Activated CD8-positive, alpha-beta T cell treated with anti-CD3 and anti-CD28 coated beads, Interleukin-2, amount 10 ng/mL, durations not matched to agents 7 days and 5 days (primary cell): Measurements from ENCODE around the gene VPS13C. TPM values are rescaled to one million over a fixed set of nuclear protein-coding genes. Genes with fewer than 3 reads are reported as not detected.
A peak's percentile ranks its signal among the peaks of the same experiment; 100 is the strongest.

Experiments used
- ATAC-seq: fragments of 150-1000 bp; cut with Tn5 transposase; one replicate; pipeline ENCODE4 v1.10.0; 2021; ENCODE audit warnings: moderate library complexity
- CTCF ChIA-PET: fragments of 350-600 bp; sonication (Branson Sonifier 250); formaldehyde crosslinking; loops from one replicate; lab custom pipeline; 2021; ENCODE audit warnings: antibody characterized with exemption; lab: Charles Lee
- POLR2A ChIA-PET: fragments of 350-600 bp; sonication (Branson Sonifier 250); formaldehyde crosslinking; loops from one replicate; lab custom pipeline; 2021; ENCODE audit warnings: antibody characterized with exemption; lab: Charles Lee
- DNase-seq: peaks from one replicate; pipeline ENCODE4 v3.0.0-alpha.2; 2020
- H3K27ac Mint-ChIP-seq: one replicate; pipeline ENCODE4 v1.8.0; 2021; ENCODE audit warnings: mild to moderate bottlenecking, mixed read lengths
- H3K27me3 Mint-ChIP-seq: one replicate; pipeline ENCODE4 v1.8.0; 2021; ENCODE audit warnings: low read depth, mixed read lengths
- H3K36me3 Mint-ChIP-seq: one replicate; pipeline ENCODE4 v1.8.0; 2021; ENCODE audit warnings: low read depth, mixed read lengths
- H3K4me1 Mint-ChIP-seq: one replicate; pipeline ENCODE4 v1.8.0; 2021; ENCODE audit warnings: low read depth, mixed read lengths
- H3K4me3 Mint-ChIP-seq: one replicate; pipeline ENCODE4 v1.8.0; 2021; ENCODE audit warnings: mild to moderate bottlenecking, mixed read lengths
- H3K9me3 Mint-ChIP-seq: one replicate; pipeline ENCODE4 v1.8.0; 2022; ENCODE audit warnings: mixed read lengths; ENCODE audit not compliant: insufficient read depth
- total RNA-seq, 2 experiments: library from RNA; stranded (reverse); gene quantifications; one replicate each; pipeline ENCODE4 v1.2.3, GENCODE V29; 2021

Gene VPS13C, protein sequence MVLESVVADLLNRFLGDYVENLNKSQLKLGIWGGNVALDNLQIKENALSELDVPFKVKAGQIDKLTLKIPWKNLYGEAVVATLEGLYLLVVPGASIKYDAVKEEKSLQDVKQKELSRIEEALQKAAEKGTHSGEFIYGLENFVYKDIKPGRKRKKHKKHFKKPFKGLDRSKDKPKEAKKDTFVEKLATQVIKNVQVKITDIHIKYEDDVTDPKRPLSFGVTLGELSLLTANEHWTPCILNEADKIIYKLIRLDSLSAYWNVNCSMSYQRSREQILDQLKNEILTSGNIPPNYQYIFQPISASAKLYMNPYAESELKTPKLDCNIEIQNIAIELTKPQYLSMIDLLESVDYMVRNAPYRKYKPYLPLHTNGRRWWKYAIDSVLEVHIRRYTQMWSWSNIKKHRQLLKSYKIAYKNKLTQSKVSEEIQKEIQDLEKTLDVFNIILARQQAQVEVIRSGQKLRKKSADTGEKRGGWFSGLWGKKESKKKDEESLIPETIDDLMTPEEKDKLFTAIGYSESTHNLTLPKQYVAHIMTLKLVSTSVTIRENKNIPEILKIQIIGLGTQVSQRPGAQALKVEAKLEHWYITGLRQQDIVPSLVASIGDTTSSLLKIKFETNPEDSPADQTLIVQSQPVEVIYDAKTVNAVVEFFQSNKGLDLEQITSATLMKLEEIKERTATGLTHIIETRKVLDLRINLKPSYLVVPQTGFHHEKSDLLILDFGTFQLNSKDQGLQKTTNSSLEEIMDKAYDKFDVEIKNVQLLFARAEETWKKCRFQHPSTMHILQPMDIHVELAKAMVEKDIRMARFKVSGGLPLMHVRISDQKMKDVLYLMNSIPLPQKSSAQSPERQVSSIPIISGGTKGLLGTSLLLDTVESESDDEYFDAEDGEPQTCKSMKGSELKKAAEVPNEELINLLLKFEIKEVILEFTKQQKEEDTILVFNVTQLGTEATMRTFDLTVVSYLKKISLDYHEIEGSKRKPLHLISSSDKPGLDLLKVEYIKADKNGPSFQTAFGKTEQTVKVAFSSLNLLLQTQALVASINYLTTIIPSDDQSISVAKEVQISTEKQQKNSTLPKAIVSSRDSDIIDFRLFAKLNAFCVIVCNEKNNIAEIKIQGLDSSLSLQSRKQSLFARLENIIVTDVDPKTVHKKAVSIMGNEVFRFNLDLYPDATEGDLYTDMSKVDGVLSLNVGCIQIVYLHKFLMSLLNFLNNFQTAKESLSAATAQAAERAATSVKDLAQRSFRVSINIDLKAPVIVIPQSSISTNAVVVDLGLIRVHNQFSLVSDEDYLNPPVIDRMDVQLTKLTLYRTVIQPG (N-terminal part only)
- total RNA-seq: 10 to 100 TPM; 58.3 to 64.7 TPM

DNA sequence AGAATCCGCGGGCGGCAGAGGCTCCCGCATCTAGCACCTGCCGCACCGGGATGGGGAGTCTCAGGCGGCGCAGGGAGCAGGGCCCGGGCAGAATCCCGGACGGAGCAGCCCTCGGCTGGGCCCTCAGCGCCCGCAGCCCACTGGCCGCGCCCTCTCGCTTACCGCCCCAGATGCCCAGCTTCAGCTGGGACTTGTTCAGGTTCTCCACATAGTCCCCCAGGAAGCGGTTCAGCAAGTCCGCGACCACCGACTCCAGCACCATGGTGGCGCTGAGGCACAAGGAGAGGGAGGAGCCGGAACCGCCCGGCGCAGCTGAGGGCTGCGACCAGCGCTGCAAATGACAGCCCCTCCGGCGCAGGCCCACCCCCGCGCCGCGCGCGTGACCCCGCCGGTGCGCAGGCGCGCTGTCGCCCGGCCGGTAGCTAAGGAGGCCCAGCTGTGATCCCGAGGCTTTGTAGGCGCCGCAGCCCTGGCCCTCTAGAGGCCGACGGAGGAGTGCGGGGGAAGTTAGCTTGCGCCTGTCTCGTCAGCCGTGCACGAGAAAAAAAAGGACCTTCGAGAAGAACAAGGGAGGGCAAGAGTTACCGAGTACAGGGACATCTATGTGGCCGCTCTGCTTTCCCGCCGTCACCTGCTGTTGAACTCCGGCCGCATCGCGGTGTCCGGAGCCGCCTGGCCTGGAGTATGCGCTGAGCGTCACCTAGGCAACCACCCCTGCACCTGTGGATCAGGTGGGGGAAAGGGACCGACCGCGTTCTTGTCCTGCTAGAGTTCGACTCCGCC lies at the start of gene VPS13C:
TSS of gene VPS13C (minus strand) at position 335 of the 783 bp plus-strand sequence. CDS start at position 262, 73 bp downstream.
- CTCF ChIA-PET: interaction anchor here (0.6 to 3.4 kb wide), 35 partner anchors 8 to 323 kb away, joined by 3 to 13 read pairs (median 4); no protein-coding TSS in a partner anchor
- H3K4me1 Mint-ChIP-seq: peaks cover 35% of the 10 kb centered on the region

DNA sequence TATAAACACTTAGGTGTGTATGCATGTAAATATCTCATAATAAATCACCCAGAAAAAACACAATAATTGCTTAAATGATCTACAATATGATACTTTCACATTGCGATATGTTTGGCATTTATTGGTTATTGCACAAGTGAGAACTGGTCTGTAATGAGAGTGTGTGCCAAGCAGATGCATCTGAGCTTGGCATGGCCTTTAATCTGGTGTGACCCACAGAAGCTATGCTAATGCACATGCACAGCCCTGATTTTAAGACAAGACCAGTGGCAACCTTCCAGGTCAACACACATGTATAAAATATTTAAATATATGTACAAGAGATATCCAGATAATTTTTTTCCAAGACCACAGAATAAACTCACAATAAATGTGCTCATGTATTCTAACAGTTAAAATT lies 49.2 kb upstream of the VPS13C start:
- Mint-ChIP-seq H3K27me3 (peaks cover 9% of the 10 kb centered on the region), H3K4me3 (no peak overlapping the region), H3K4me1 (no peaks in the 10 kb centered on the region), H3K27ac (no peak overlapping the region), H3K9me3 (no peaks in the 10 kb centered on the region), H3K36me3 (no peaks in the 10 kb centered on the region)
- ChIA-PET CTCF (no interaction called here), POLR2A (no interaction called here)
- ATAC-seq (no peak), DNase-seq (no peak)

More for the DNA sequence above, at the start of gene VPS13C:
- Mint-ChIP-seq H3K27ac (peak within 1 kb of the TSS; percentile 94), H3K36me3 (peaks cover 6% of the 10 kb centered on the region), H3K27me3 (peaks cover 18% of the 10 kb centered on the region), H3K4me3 (peak within 1 kb of the TSS; percentile 81), H3K9me3 (no peaks in the 10 kb centered on the region)
- DNase-seq (peak; percentile 93), ATAC-seq (peak; percentile 94)
- POLR2A ChIA-PET: interaction anchor here (0.6 to 1.8 kb wide), 11 partner anchors 8 to 1020 kb away, joined by 3 to 5 read pairs (median 3); no protein-coding TSS in a partner anchor

DNA sequence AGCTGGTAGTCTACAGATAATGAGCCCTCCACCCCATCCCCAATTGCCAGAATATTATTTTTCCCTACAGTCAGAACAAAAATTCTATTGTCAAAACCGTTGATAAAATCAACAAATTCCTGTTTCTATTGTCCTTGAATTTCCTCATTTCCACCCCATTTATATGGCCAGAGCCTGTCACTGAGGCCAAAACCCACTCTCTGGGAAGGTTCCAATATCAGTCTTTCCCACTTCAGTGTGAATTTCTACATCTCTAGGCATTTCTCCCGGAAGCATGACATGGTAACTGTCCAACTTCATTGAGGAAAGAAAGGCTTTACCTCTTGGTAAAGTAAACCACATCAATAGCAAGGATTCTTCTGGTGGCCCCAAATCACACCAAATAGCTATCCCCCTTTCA lies 48.2 kb upstream of the VPS13C start:
- CTCF ChIA-PET: no interaction called here
- no peak for DNase-seq
- H3K27ac Mint-ChIP-seq: no peak overlapping the region
- no peaks in the 10 kb centered on the region for H3K4me1 Mint-ChIP-seq
- H3K4me3 Mint-ChIP-seq: no peak overlapping the region
- no peaks in the 10 kb centered on the region for H3K36me3 Mint-ChIP-seq
- no peaks in the 10 kb centered on the region for H3K9me3 Mint-ChIP-seq
- POLR2A ChIA-PET: no interaction called here
- H3K27me3 Mint-ChIP-seq: peaks cover 9% of the 10 kb centered on the region
- no peak for ATAC-seq

DNA sequence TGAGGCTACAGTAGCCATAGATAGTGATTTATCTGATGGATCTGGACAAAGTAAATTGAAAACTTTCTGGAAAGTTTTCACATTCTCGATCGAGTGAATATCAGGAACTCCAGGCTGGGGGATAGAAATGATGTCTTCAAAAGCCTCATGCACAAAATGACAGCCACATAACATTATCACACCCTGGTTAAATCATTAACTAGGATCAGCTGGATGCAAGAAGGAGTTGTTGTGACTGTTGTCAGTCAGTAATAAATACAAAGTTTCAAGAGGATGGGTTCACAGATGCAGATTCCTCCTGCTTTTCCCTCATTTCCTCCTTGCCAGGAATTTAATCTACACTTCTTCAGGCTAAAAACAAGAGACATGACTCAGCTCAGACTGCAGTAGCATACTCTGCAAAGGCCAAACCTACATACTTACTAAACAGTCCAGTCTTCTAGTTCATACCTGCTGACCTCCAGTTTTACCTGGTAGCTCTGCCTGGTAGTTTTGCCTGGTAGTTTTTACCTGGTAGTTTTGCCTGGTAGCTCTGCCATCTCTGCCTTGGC lies 47.4 kb upstream of the VPS13C start:
- POLR2A ChIA-PET: no interaction called here
- Mint-ChIP-seq H3K27ac (no peak overlapping the region), H3K36me3 (no peaks in the 10 kb centered on the region), H3K4me1 (no peaks in the 10 kb centered on the region), H3K9me3 (no peaks in the 10 kb centered on the region), H3K27me3 (peaks cover 5% of the 10 kb centered on the region), H3K4me3 (no peak overlapping the region)
- CTCF ChIA-PET: interaction anchor here (1.2 kb wide), 1 partner anchor 8 kb away, joined by 3 read pairs; no protein-coding TSS in a partner anchor
- no peak for DNase-seq
- ATAC-seq: no peak

DNA sequence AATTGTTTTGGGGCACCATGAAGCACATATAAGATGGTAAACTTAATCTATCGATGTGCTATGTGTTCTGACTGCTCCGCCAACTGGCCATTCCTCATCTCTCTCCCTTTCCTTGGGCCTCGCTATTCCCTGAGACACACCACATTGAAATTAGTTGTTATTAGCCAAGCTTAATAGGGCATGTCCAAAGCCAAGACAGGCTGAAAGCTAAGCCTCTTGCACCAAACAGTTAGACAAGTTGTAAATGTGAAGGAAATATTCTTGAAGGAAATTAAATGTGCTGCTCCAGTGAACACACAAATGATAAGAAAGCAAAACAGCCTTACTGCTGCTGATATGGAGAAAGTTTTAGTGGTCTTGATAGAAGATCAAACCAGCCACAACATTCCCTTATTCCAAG lies 45.8 kb upstream of the VPS13C start:
- no peak overlapping the region for H3K4me3 Mint-ChIP-seq
- H3K27ac Mint-ChIP-seq: no peak overlapping the region
- ATAC-seq (no peak), DNase-seq (no peak)
- no peaks in the 10 kb centered on the region for H3K9me3 Mint-ChIP-seq
- H3K36me3 Mint-ChIP-seq: no peaks in the 10 kb centered on the region
- H3K4me1 Mint-ChIP-seq: no peaks in the 10 kb centered on the region
- POLR2A ChIA-PET: no interaction called here
- H3K27me3 Mint-ChIP-seq: peaks cover 8% of the 10 kb centered on the region
- CTCF ChIA-PET: no interaction called here

DNA sequence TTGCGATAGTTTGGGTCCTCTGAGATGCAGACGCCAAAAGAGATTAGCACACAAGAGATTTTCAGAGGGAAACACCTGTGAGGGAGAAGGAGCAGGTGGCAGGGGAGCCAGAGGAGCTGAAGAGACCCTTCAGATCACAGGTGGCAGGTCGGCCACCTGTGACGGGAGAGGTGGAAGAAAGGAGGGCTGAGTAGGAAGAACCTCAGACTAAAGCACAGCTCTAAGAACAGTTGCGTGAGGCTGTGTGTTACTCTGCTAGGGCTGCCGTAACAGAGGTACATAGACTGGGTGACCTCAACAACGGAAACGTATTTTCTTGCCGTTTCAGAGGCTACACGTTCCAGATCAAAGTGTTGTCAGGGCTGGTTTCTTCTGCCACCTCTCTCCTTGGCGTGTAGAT lies 45.0 kb upstream of the VPS13C start:
- DNase-seq (no peak), ATAC-seq (no peak)
- Mint-ChIP-seq H3K36me3 (no peaks in the 10 kb centered on the region), H3K27ac (no peak overlapping the region), H3K9me3 (no peaks in the 10 kb centered on the region), H3K4me3 (no peak overlapping the region), H3K4me1 (no peaks in the 10 kb centered on the region), H3K27me3 (peaks cover 8% of the 10 kb centered on the region)
- POLR2A ChIA-PET: no interaction called here
- CTCF ChIA-PET: no interaction called here

DNA sequence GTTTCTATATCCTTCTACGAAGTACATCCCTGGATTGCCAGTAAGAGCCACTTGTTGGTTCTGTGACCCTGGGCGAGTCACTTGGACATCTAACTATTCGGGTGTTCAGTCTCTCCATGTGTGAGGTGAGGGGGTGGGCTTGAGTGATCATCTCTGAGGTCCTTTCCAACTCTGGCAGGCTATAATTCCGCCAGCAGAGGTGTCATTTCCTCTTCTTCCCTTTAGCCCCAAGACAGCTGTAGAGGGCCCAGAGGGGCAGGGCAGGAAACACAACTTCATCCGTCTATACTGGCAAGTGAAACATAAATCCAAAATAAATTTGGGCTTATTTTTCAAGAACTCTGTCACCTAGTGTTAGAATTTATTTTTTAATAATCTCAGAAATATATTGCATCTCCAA lies 44.6 kb upstream of the VPS13C start:
- no peak overlapping the region for H3K27ac Mint-ChIP-seq
- peaks cover 8% of the 10 kb centered on the region for H3K27me3 Mint-ChIP-seq
- H3K4me1 Mint-ChIP-seq: no peaks in the 10 kb centered on the region
- no peaks in the 10 kb centered on the region for H3K36me3 Mint-ChIP-seq
- H3K4me3 Mint-ChIP-seq: no peak overlapping the region
- no peaks in the 10 kb centered on the region for H3K9me3 Mint-ChIP-seq
- ChIA-PET POLR2A (no interaction called here), CTCF (no interaction called here)
- ATAC-seq: no peak
- DNase-seq: no peak

DNA sequence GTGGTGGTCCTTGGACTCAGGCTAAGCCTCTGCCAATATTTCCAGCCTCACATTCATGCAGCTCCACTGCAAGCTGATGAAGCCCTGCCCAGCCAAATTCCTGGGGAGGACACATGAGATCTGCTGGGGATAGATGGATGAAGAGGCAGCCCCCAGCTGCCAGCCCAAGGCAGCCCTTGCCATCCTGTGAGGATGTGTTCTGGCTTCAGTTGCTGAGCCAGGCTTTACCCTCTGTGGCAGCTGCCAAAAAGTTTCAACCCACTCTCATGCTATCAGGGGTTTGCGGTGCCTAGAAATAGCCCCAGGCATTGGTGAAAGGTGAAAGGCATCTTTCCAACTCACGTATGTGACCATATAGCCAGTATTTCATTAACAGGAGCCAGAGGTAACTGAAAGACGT lies 44.2 kb upstream of the VPS13C start:
- ATAC-seq (no peak), DNase-seq (no peak)
- H3K4me3 Mint-ChIP-seq: no peak overlapping the region
- no peak overlapping the region for H3K27ac Mint-ChIP-seq
- POLR2A ChIA-PET: no interaction called here
- CTCF ChIA-PET: no interaction called here
- no peaks in the 10 kb centered on the region for H3K9me3 Mint-ChIP-seq
- no peaks in the 10 kb centered on the region for H3K4me1 Mint-ChIP-seq
- no peaks in the 10 kb centered on the region for H3K36me3 Mint-ChIP-seq
- H3K27me3 Mint-ChIP-seq: peaks cover 8% of the 10 kb centered on the region

DNA sequence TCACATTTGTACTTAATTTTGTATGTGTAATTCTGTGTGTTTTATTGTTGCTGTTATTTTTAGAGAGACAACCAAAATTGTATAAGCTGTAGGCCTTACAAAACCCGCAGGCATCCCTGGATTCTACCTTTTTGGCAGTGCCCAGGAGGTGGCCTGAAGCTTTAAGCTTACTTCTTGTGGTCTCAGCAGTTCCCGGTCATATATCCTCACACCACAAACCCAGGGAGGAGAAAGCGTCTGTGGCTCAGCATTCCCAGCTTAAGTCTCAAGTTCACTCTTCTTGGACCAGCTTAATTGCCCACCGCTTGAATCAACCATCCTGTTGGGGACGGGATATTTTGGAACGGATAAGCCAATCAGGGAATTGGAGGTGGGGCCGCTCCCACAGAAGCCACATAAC lies 43.2 kb upstream of the VPS13C start:
- no peaks in the 10 kb centered on the region for H3K36me3 Mint-ChIP-seq
- no peak overlapping the region for H3K27ac Mint-ChIP-seq
- no peaks in the 10 kb centered on the region for H3K4me1 Mint-ChIP-seq
- H3K4me3 Mint-ChIP-seq: no peak overlapping the region
- no peaks in the 10 kb centered on the region for H3K9me3 Mint-ChIP-seq
- ChIA-PET POLR2A (no interaction called here), CTCF (interaction anchor here (1.6 kb wide), 1 partner anchor 14 kb away, joined by 4 read pairs; no protein-coding TSS in a partner anchor)
- peaks cover 11% of the 10 kb centered on the region for H3K27me3 Mint-ChIP-seq
- ATAC-seq (no peak), DNase-seq (no peak)

DNA sequence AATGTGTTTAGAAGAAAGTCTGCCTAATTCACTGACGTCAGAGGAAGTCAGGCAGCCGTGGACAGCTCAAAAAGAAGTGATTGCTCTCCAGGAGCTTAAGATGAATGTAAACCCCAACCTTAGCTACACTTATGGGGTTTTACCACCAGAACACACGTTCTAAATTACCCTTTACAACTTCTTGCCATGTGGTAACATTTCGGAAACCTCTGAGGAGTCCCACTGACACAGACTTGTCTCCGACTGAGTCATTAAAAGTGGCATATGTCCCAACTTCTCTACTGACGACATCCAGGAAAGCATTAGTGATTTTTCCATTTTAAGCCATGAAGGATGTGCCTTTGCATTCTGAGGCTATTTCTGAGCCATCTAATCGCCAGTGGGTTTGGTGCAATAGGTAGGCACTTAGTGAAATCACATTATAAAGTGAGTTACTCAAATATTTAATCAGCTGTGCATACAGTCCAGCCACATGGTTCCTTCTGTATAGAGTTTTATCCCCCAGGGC lies 38.9 kb upstream of the VPS13C start:
- ChIA-PET POLR2A (no interaction called here), CTCF (no interaction called here)
- Mint-ChIP-seq H3K9me3 (no peaks in the 10 kb centered on the region), H3K36me3 (no peaks in the 10 kb centered on the region), H3K4me3 (no peak overlapping the region), H3K4me1 (no peaks in the 10 kb centered on the region), H3K27me3 (peaks cover 5% of the 10 kb centered on the region), H3K27ac (no peak overlapping the region)
- ATAC-seq: no peak
- DNase-seq: no peak
